Natural killer cell (primary cell): Measurements from ENCODE around the gene KCNE5. TPM values are rescaled to one million over a fixed set of nuclear protein-coding genes. Genes with fewer than 3 reads are reported as not detected.
"Not testable (repeated sequence)": the region's sequence is repeated elsewhere in the genome, so short reads cannot be mapped to it uniquely, and the experiment has no call there.

Experiments
- ATAC-seq, 3 donors: fragments of 150-1000 bp in 2 of 3; fragments of 200-7000 bp in 1 of 3; cut with Tn5 transposase; 1 replicate in 1 of 3; 2 replicates in 2 of 3; pipeline ENCODE4 v1.10.0; 2021; ENCODE audit warnings: mild to moderate bottlenecking in 2 of 3, moderate library complexity in 2 of 3
- DNase-seq, 2 donors: peaks; one replicate each; pipeline versions ENCODE4 v3.0.0 to v3.0.0-alpha.2; 2013 to 2021; ENCODE audit warnings: mixed read lengths in 1 of 2
- H3K27ac ChIP-seq: one replicate; pipeline ENCODE4 v1.5.1; 2013; ENCODE audit warnings: mild to moderate bottlenecking, low read length
- H3K27me3 ChIP-seq: one replicate; pipeline ENCODE4 v1.6.1; 2013; ENCODE audit warnings: low read length; ENCODE audit not compliant: control insufficient read depth, insufficient read depth
- H3K36me3 ChIP-seq: one replicate; pipeline ENCODE4 v1.6.1; 2013; ENCODE audit warnings: low read length; ENCODE audit not compliant: control insufficient read depth, insufficient read depth
- H3K4me1 ChIP-seq: one replicate; pipeline ENCODE4 v1.6.1; 2013; ENCODE audit warnings: low read length; ENCODE audit not compliant: control insufficient read depth, insufficient read depth
- H3K4me3 ChIP-seq: one replicate; pipeline ENCODE4 v1.5.1; 2013; ENCODE audit warnings: low read length
- H3K9me3 ChIP-seq: one replicate; pipeline ENCODE4 v1.6.1; 2013; ENCODE audit warnings: low read length; ENCODE audit not compliant: control insufficient read depth, insufficient read depth
- H3K27ac Mint-ChIP-seq, 2 donors: one replicate each; pipeline ENCODE4 v1.8.0; 2022; ENCODE audit warnings: mild to moderate bottlenecking in 2 of 2, mixed read lengths in 2 of 2, moderate library complexity in 1 of 2
- H3K27me3 Mint-ChIP-seq, 2 donors: one replicate each; pipeline ENCODE4 v1.8.0; 2022; ENCODE audit warnings: low read depth in 2 of 2, mixed read lengths in 2 of 2
- H3K36me3 Mint-ChIP-seq: one replicate; pipeline ENCODE4 v1.8.0; 2022; ENCODE audit warnings: mixed read lengths
- H3K4me1 Mint-ChIP-seq, 2 donors: one replicate each; pipeline ENCODE4 v1.8.0; 2022; ENCODE audit warnings: mixed read lengths in 2 of 2
- H3K4me3 Mint-ChIP-seq: one replicate; pipeline ENCODE4 v1.8.0; 2022; ENCODE audit warnings: mild to moderate bottlenecking, moderate library complexity, mixed read lengths
- H3K9me3 Mint-ChIP-seq, 2 donors: one replicate each; pipeline ENCODE4 v1.8.0; 2022; ENCODE audit warnings: mixed read lengths in 2 of 2
- CTCF ChIP-seq: fragments of 200-600 bp; IDR thresholded peaks from one replicate; pipeline ENCODE4 v1.8.0; 2022; ENCODE audit warnings: antibody characterized with exemption
- WGBS: methylation state at CpG from one replicate; pipeline ENCODE4 v1.1.7; 2013; ENCODE audit warnings: missing lambda C conversion rate; ENCODE audit not compliant: insufficient coverage; 5-methylcytosine and 5-hydroxymethylcytosine counted together
- intact Hi-C: fragments of 100-400 bp; cut with micrococcal nuclease; formaldehyde crosslinking; loops from one replicate; pipeline ENCODE4 v1.14.2; 2022
- total RNA-seq, 4 donors: library from RNA; stranded (reverse); fragments of 120-200 nt in 1 of 4; gene quantifications; one replicate each; pipeline versions ENCODE4 v1.2.3 to v1.2.4, GENCODE V29; 2013 to 2022

Gene KCNE5
- total RNA-seq, 3 donors from 2014 or later (not counting 1 experiment from before 2014, with no cell fraction given): 0.47 to 1.1 (median 1.1) TPM

- ATAC-seq: no peak
- Histone ChIP-seq H3K36me3 (peaks cover 15% of the 10 kb centered on the region), H3K4me1 (no peaks in the 10 kb centered on the region), H3K9me3 (no peaks in the 10 kb centered on the region), H3K27me3 (no peaks in the 10 kb centered on the region), H3K27ac (no peak overlapping the region), H3K4me3 (no peak overlapping the region)
- H3K4me1 Mint-ChIP-seq: peaks cover 5 to 22% of the 10 kb centered on the region in 2 donors
- peaks cover 11% of the 10 kb centered on the region for H3K36me3 Mint-ChIP-seq
- no peaks in the 10 kb centered on the region for H3K27me3 Mint-ChIP-seq
- no peak for DNase-seq
- 76% methylated on average over 2 of the region's 4 CpGs for WGBS
- H3K9me3 Mint-ChIP-seq: peaks cover 0 to 4% of the 10 kb centered on the region in 2 donors
- intact Hi-C loops: no loop called here
- no peak overlapping the region for H3K4me3 Mint-ChIP-seq
- H3K27ac Mint-ChIP-seq: peak overlapping the region in 1 of 2 donors; percentile 12
- no peak for TF ChIP-seq CTCF
Observed at GRCh38 chrX:109655502-109656201, 30.7 kb upstream of the KCNE5 start.

GRCh38 chrX:109654516-109655109, 29.6 kb upstream of the KCNE5 start:
- Mint-ChIP-seq H3K4me3 (no peak overlapping the region), H3K9me3 (peaks cover 0 to 4% of the 10 kb centered on the region in 2 donors), H3K36me3 (peaks cover 11% of the 10 kb centered on the region), H3K27me3 (no peaks in the 10 kb centered on the region), H3K4me1 (peaks cover 5 to 19% of the 10 kb centered on the region in 2 donors), H3K27ac (peak overlapping the region; percentile 2 to 12)
- ATAC-seq (no peak), DNase-seq (no peak)
- intact Hi-C loops: no loop called here
- H3K27me3 ChIP-seq: no peaks in the 10 kb centered on the region
- H3K36me3 ChIP-seq: peaks cover 14% of the 10 kb centered on the region
- H3K4me3 ChIP-seq: no peak overlapping the region
- WGBS: 92% methylated on average over 4 of the region's 5 CpGs
- no peaks in the 10 kb centered on the region for H3K4me1 ChIP-seq
- H3K9me3 ChIP-seq: no peaks in the 10 kb centered on the region
- no peak overlapping the region for H3K27ac ChIP-seq
- no peak for TF ChIP-seq CTCF

- H3K9me3 Mint-ChIP-seq, H3K9me3 ChIP-seq, H3K27me3 ChIP-seq, DNase-seq, intact Hi-C loops, H3K4me3 Mint-ChIP-seq, H3K4me1 Mint-ChIP-seq, H3K4me1 ChIP-seq, ATAC-seq, H3K4me3 ChIP-seq, H3K36me3 ChIP-seq, H3K27me3 Mint-ChIP-seq, H3K27ac Mint-ChIP-seq, H3K27ac ChIP-seq, H3K36me3 Mint-ChIP-seq: not testable (repeated sequence)
- 93% methylated on average over 6 of the region's 19 CpGs for WGBS
Observed at GRCh38 chrX:109644671-109645070, 19.7 kb upstream of the KCNE5 start.

- H3K27me3 Mint-ChIP-seq: no peaks in the 10 kb centered on the region
- DNase-seq (no peak), ATAC-seq (no peak)
- Histone ChIP-seq H3K27ac (no peak overlapping the region), H3K36me3 (no peaks in the 10 kb centered on the region), H3K27me3 (no peaks in the 10 kb centered on the region), H3K9me3 (no peaks in the 10 kb centered on the region), H3K4me3 (no peak overlapping the region), H3K4me1 (no peaks in the 10 kb centered on the region)
- H3K9me3 Mint-ChIP-seq: no peaks in the 10 kb centered on the region
- TF ChIP-seq CTCF: no peak
- H3K36me3 Mint-ChIP-seq: no peaks in the 10 kb centered on the region
- H3K4me3 Mint-ChIP-seq: no peak overlapping the region
- no peak overlapping the region for H3K27ac Mint-ChIP-seq
- peaks cover 6 to 7% of the 10 kb centered on the region in 2 donors for H3K4me1 Mint-ChIP-seq
- intact Hi-C loops: no loop called here
- WGBS: 86% methylated on average over 1 of the region's 2 CpGs
Observed at GRCh38 chrX:109643687-109644086, 18.7 kb upstream of the KCNE5 start.
